ENCODE measurements around the gene TUBGCP6.

TUBGCP6 gene

GRCh38 chr22:50199251-50199721 is 45.5 kb downstream of the TUBGCP6 start:
- DNase-seq (ENCODE audit: extremely low read depth in 1 of 2, low read depth in 1 of 2), result no peak

DNA sequence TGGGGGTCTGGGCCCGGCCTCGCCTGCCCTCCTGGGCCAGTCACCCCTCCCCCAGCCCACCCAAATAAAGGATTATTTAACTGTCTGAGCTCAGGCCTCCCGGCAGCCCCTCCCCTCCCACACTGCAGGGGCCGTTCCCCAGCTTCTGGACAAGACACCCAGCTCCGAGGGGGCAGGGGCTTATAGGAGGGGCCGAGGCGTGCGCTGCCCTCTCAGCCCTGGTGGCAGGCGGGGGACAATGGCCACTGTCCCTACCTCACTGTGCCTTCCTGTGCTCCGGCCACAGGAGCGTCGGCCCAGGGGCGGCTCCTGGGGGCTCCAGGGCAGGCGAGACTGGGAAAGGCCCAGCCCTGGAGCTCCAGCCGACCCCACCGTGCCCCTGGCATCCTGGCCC is 46.2 kb downstream of the TUBGCP6 start:
- DNase-seq (ENCODE audit: extremely low read depth in 1 of 2, low read depth in 1 of 2), result no peak

DNA sequence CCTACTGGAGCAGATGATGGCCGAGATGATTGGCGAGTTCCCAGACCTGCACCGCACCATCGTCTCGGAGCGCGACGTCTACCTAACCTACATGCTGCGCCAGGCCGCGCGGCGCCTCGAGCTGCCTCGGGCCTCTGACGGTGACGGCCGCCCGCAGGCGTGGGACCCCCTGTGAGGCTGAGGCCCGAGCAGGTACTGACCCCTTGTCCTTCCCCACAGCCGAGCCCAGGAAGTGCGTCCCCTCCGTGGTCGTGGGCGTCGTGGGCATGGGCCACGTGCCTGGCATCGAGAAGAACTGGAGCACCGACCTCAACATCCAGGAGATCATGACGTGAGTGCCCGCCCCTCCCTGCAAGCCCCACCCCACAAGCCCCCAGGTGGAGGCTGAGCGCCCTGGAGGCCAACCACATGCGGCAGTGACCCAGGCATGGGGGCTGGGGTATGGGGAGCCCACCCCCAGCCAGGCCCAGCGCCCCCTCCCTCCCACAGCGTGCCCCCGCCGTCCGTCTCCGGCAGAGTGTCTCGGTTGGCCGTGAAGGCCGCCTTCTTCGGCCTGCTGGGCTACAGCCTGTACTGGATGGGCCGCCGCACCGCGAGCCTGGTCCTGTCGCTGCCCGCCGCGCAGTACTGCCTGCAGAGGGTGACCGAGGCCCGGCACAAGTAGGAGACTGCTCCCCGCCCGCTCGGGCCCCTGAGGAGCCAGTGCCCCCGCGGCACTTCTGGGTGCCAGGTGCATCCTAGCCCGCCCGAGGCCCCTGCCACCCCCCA is 46.8 kb downstream of the TUBGCP6 start:
- DNase-seq (ENCODE audit: extremely low read depth in 1 of 2, low read depth in 1 of 2), result no peak

DNA sequence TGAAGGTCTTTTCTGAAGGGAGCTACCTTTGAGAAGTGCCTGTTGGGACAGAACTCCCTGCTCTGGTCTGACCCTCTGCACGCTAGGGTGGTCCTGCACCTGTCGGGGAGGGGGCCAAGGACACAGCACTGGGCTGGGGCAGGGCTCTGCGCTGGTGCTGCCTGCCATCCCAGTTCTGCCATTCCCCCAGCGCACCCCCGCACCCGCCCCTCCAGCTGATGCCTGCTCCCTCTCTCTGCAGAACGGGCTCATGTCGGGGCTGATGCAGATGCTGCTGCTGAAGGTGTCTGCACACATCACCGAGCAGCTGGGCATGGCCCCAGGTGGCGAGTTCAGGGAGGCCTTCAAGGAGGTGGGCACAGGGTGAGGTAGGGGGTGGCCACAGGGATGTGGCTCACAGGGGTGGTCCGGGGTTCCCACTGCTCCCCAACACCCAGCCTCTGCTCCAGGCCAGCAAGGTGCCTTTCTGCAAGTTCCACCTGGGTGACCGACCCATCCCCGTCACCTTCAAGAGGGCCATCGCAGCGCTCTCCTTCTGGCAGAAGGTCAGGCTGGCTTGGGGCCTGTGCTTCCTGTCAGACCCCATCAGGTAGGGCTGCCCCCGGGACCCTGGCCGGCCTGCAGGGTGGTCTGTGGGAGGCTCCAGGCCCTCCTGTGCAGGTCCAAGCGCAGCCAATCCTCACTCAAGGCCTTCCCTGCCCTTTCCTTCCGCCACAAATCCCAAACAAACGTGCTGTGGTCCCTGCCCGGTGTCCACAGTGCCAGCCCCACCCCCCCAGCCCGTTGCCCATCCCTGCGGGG is 47.6 kb downstream of the TUBGCP6 start:
- DNase-seq (ENCODE audit: extremely low read depth in 1 of 2, low read depth in 1 of 2), result no peak

- DNase-seq (ENCODE audit: extremely low read depth in 1 of 2, low read depth in 1 of 2), result no peak
Observed at GRCh38 chr22:50196256-50196655, 48.6 kb downstream of the TUBGCP6 start.

DNA sequence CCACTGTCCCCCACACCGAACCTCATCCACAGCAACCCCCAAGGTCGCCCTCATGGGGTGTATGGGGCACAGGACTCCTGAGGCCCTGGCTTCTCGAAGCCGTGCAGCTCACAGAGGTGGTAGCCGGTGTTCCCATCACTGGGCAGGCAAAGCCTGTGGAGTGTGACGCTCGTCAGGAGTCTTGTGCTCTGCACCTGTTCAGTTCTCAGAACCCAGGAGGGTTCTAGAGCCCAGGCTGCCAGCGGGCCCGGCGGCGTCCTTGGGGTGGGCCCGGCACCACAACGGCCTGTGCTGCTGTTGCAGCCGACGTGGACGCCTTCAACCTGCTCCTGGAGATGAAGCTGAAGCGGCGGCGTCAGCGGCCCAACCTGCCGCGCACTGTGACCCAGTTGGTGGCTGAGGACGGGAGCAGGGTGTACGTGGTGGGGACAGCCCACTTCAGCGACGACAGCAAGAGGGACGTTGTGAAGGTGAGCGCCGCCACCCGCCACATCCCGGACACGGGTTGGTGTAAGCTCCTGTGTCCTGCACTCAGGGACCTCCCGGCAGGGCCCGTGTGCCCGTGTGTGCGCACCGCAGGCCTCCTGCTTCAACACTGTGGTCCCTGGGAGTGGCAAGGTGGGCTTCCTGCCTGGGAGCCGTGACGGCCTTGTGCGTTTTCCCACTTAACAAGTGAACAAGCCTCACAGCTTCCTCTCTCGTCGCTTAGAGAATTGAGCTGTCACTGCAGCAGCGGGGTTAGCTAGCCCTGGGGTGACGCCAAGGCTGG is 50.6 kb downstream of the TUBGCP6 start:
- no peak for DNase-seq (ENCODE audit: extremely low read depth in 1 of 2, low read depth in 1 of 2)

DNA sequence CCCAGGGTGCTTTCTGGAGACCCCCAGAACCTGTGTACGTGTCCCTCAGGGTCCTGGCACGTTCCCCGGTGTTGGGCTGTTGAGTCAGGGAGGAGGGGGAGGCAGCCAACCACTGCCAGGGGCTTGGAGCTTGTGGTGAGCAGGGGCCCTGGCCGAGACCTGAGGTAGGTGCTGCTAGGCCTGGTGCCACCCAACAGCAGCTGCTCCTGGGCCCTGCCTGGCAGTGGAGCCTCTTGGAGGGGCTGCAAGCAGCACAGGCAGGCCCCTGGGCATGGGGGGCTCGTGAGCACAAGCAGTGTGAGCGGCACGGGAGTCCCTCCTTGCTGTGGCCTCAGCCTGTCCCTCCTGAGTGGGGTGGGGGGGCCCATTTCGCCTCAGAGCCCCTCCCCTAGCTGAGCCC is 51.2 kb downstream of the TUBGCP6 start:
- DNase-seq (ENCODE audit: extremely low read depth in 1 of 2, low read depth in 1 of 2), result no peak

DNA sequence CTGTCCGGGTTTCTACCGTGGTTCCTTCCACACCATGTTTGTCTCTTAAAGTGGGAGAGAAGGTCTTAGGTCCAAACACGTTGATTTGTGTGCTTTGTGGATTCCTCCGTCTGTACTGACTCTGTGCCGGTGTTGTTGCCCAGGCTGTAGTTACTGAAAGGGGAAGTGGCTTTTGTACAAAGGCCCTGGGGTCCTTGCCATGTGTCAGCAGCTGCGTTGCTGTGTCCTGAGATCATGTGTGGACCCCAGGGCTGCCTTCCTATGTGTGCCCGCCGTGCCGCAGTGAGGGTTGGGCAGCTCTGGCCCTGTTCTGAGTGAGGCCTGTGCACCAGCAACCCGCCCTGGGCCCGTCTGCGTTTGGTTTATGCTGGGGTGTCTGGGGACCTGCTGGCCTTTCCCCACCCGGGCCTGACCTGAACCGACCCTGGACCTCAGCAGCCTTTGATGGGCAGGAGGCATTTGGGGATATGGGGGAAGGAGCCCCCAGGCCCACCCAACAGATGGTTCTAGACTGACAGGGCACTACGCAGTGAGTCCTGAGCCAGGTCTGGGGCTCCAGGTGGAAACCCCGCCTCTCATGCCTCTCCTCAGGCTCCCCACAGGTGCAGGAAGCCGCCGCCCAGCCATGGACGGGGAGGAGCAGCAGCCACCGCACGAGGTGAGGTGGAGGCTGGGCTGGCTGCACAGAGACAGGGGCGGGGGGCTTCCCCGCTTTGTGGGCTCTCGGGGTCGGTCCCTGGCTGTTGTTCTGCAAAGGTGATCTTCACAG is 52.2 kb downstream of the TUBGCP6 start:
- peak in 1 of 2 donors; percentile 33 for DNase-seq (ENCODE audit: extremely low read depth in 1 of 2, low read depth in 1 of 2)

DNA sequence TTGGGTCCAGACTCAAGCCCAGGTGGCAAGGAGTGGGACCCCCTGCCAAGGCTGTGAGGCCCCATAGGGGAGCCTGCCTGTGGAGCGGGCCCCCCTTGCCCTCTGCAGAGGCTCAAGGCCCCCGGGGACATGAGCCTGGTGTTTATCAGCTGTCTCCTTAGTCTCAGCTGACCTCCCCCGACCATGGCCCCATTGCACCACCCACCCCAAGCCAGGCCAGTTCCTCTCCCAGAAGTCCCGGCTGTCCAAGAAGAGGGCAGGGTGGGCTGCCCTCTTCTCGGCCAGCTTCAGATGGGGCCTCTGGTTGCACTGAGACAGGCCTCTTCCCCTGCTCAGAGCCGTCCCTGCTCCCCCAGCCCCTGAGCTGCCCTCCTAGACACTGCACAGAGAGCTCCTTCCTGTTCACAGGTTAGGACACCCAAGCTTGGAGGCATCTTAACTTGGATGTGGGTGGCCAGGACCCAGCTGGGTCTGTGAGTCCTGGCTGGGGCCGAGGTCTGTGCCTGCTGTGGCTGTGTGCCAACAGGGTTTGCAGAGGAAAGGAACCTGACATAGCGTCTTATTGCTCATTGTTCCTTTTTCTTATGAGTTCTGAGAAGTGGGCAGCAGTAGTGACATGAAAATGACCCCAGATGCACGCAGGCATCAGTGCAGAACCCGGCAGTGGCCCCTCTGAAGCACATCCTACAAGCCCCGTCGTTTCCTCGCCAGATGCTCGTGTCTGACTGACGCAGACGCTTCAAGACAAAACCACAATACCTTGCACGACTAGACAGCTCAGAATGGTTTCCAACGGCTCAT is 53.7 kb downstream of the TUBGCP6 start:
- peak; percentile 56 to 81 for DNase-seq (ENCODE audit: extremely low read depth in 1 of 2, low read depth in 1 of 2)

- DNase-seq (ENCODE audit: extremely low read depth in 1 of 2, low read depth in 1 of 2), result peak; percentile 65 to 66
Observed at GRCh38 chr22:50190182-50190940, 54.5 kb downstream of the TUBGCP6 start.

DNA sequence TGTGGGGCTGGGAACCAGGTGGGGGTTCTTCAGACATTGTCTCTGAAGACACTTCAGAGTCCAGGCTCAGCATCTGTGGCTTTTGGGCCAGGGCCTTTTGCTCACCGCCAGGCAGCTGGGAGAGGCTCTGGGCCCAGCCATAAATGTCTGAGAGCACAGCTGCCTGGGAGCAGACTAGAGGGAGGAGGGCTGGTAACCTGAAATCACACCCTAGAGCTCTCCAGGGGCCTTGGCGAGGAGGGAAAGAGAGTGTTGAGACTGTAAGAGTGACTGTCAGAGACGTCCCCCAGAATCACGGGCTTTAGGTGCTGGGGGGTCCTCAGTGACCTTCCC is 55.0 kb downstream of the TUBGCP6 start:
- no peak for DNase-seq (ENCODE audit: extremely low read depth in 1 of 2, low read depth in 1 of 2)

DNA sequence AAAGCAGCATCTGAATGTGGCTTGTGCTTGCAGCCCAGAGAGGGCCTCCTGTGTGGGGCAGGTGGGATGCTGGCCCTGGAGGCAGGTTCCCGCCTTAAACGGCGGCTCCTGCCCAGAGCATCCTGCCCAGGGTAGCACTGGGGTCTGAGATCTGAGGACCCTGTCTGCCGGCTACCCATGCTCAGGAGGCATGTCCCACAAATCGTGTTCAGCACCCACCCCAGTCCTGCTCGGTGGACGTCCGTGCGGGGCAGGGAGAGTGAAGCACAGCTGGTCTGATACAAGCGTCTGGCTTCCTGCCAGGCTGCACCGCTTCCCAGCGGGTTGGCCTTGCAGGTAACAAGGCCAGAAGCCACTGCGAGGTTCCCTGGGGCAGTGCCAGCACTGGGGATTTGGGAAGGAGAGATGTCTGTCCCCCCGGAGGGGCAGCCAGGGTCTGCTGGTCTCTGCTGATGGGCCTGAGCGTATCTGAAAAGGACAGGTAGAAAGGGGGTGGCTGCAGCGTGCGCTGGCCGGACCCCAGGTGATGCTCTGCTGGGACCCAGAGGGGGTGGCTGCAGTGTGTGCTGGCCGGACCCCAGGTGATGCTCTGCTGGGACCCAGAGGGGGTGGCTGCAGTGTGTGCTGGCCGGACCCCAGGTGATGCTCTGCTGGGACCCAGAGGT is 55.5 kb downstream of the TUBGCP6 start:
- DNase-seq (ENCODE audit: extremely low read depth in 1 of 2, low read depth in 1 of 2), result no peak

GRCh38 chr22:50188356-50188755 is 56.5 kb downstream of the TUBGCP6 start:
- DNase-seq (ENCODE audit: extremely low read depth in 1 of 2, low read depth in 1 of 2), result no peak

DNA sequence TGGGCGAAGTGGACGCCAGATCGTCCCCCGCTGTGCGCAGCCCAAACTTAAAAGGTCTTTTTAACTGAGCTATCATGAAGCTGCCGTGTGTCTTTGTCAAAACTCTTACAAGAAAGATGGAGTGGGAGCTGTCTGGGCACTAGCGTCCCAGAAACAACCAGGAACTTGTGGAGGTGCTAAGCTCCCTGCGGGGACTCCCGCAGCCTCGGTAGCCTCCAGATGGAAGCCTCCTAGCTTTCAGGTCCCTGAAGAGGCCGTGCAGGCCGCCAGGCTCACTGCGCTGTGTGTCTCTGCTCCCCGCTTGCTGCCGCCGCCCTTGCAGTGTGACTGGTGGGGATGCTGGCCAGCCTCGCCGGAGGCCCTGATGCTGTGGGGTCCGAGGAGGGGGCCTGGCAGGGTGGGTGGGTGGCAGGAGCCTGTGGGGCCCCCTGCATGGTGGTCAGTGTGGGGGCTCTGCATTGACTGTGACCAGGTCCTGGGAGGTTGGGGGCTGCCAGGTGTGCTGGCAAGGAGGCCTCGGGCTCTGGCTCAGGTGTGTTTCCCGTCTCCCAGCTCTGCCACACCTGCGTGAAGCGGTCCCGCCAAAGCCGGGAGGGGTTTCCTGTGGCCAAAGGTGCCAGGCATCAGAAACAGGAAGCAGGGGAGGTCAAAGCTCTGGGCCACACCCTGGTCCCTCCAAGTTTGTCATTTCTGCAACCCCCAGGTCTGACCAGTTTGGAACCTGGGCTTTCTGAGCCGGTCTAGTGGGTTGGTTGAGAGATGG is 57.9 kb downstream of the TUBGCP6 start:
- DNase-seq (ENCODE audit: extremely low read depth in 1 of 2, low read depth in 1 of 2), result no peak

DNA sequence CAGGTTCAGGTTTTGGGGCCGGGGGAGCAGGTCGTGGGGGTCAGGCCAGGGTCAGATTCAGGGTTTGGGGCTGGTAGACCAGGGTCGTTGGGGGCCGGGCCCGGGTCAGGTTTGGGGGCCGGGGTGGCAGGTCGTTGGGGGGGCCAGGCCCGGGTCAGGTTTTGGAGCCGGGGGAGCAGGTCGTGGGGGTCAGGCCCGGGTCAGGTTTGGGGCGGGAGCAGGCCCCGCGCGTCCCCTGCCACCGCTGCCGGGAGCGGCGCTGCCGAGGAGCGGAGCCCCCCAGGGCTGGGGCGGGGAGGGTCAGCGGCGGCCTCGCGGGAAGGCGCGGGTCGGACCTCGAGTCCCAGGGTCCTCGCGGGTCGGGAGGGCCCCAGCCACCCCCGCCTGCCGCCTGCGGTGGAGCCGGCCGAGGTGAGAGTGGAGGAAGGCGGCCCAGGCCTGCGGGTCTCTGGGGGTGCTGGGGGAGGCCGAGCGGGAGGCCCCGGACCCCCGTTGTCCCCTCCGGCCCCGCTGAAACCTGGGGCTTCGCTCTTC is 58.6 kb downstream of the TUBGCP6 start:
- DNase-seq (ENCODE audit: extremely low read depth in 1 of 2, low read depth in 1 of 2), result no peak

GRCh38 chr22:50185375-50186087 is 59.3 kb downstream of the TUBGCP6 start, which contains the start of gene TRABD:
TRABD (plus strand) TSS chr22:50185913; CDS start chr22:50193061, 7,148 bp downstream.
- DNase-seq (ENCODE audit: extremely low read depth in 1 of 2, low read depth in 1 of 2), result peak; percentile 62 to 85

- DNase-seq (ENCODE audit: extremely low read depth in 1 of 2, low read depth in 1 of 2), result no peak
Observed at GRCh38 chr22:50184902-50185374, 59.9 kb downstream of the TUBGCP6 start.
